ENCODE data around the gene THAP4. TPM values are rescaled to one million over a fixed set of nuclear protein-coding genes. Genes with fewer than 3 reads are reported as not detected.

The THAP4 gene
- polyA plus RNA-seq, 4 donors = 57.6 to 75.1 (median 69.1) TPM

GRCh38 chr2:241641631-241642030, 4.7 kb upstream of the THAP4 start:
- DNase-seq (ENCODE audit: low read depth in 4 of 4, low spot score in 2 of 4) = no peak

- no peak for DNase-seq (ENCODE audit: low read depth in 4 of 4, low spot score in 2 of 4)
Observed at GRCh38 chr2:241640165-241640795, 3.3 kb upstream of the THAP4 start.

- no peak for DNase-seq (ENCODE audit: low read depth in 4 of 4, low spot score in 2 of 4)
Observed at GRCh38 chr2:241639385-241639784, 2.4 kb upstream of the THAP4 start.

GRCh38 chr2:241638940-241639339, 2.0 kb upstream of the THAP4 start:
- DNase-seq (ENCODE audit: low read depth in 4 of 4, low spot score in 2 of 4) = no peak

GRCh38 chr2:241637795-241638660, 1.1 kb upstream of the THAP4 start:
- no peak for DNase-seq (ENCODE audit: low read depth in 4 of 4, low spot score in 2 of 4)

- peak in 1 of 4 donors; percentile 38 for DNase-seq (ENCODE audit: low read depth in 4 of 4, low spot score in 2 of 4)
Observed at GRCh38 chr2:241636182-241637017, 558 bp downstream of the THAP4 start.

- DNase-seq (ENCODE audit: low read depth in 4 of 4, low spot score in 2 of 4) = no peak
Observed at GRCh38 chr2:241635756-241636155, 1.2 kb downstream of the THAP4 start.

- DNase-seq (ENCODE audit: low read depth in 4 of 4, low spot score in 2 of 4) = no peak
Observed at GRCh38 chr2:241633561-241633960, 3.4 kb downstream of the THAP4 start.

GRCh38 chr2:241632478-241633325, 4.3 kb downstream of the THAP4 start:
- no peak for DNase-seq (ENCODE audit: low read depth in 4 of 4, low spot score in 2 of 4)

GRCh38 chr2:241629762-241630435, 7.1 kb downstream of the THAP4 start:
- DNase-seq (ENCODE audit: low read depth in 4 of 4, low spot score in 2 of 4) = no peak

- DNase-seq (ENCODE audit: low read depth in 4 of 4, low spot score in 2 of 4) = no peak
Observed at GRCh38 chr2:241627675-241628074, 9.3 kb downstream of the THAP4 start.

- no peak for DNase-seq (ENCODE audit: low read depth in 4 of 4, low spot score in 2 of 4)
Observed at GRCh38 chr2:241620419-241620769, 16.6 kb downstream of the THAP4 start.

- no peak for DNase-seq (ENCODE audit: low read depth in 4 of 4, low spot score in 2 of 4)
Observed at GRCh38 chr2:241619597-241620418, 17.1 kb downstream of the THAP4 start.

- DNase-seq (ENCODE audit: low read depth in 4 of 4, low spot score in 2 of 4) = no peak
Observed at GRCh38 chr2:241618829-241619228, 18.1 kb downstream of the THAP4 start.

- DNase-seq (ENCODE audit: low read depth in 4 of 4, low spot score in 2 of 4) = no peak
Observed at GRCh38 chr2:241618296-241618805, 18.6 kb downstream of the THAP4 start.

GRCh38 chr2:241617431-241618154, 19.4 kb downstream of the THAP4 start:
- DNase-seq (ENCODE audit: low read depth in 4 of 4, low spot score in 2 of 4) = no peak

GRCh38 chr2:241616168-241617125, 20.5 kb downstream of the THAP4 start:
- no peak for DNase-seq (ENCODE audit: low read depth in 4 of 4, low spot score in 2 of 4)
